Measurements from ENCODE around the gene SLC32A1.

- no peak for TF ChIP-seq OSR1 (CRISPR knock-in tag; IDR thresholded peaks at IDR 0.05)
- TF ChIP-seq PATZ1 (CRISPR knock-in tag; IDR thresholded peaks at IDR 0.05; ENCODE audit: borderline replicate concordance): no peak
- no peak for TF ChIP-seq POU6F1 (CRISPR knock-in tag; IDR thresholded peaks at IDR 0.05; ENCODE audit: borderline replicate concordance, low read depth)
- no peak for TF ChIP-seq SNAI2 (CRISPR knock-in tag; IDR thresholded peaks at IDR 0.05)
- TF ChIP-seq CSRNP3 (CRISPR knock-in tag; IDR thresholded peaks at IDR 0.05): no peak
- no peak for TF ChIP-seq ARNTL (CRISPR knock-in tag; IDR thresholded peaks at IDR 0.05; ENCODE audit: borderline replicate concordance, low read depth)
Measured at GRCh38 chr20:38747495-38748096, 23.3 kb downstream of the SLC32A1 start.

All from SK-N-SH treated with all-trans-retinoic acid at 6 μM for 48 hours (cell line).